GM18870 (cell line): ENCODE data around the gene PHF10.
"Not testable (repeated sequence)": the region's sequence is repeated elsewhere in the genome, so short reads cannot be mapped to it uniquely, and the experiment has no call there.

Source experiments
- ATAC-seq: cut with Tn5 transposase; IDR thresholded peaks from one replicate; pipeline ENCODE4 v1.9.1; 2021; ENCODE audit warnings: moderate library complexity; ENCODE audit not compliant: unreplicated experiment

Gene PHF10

DNA sequence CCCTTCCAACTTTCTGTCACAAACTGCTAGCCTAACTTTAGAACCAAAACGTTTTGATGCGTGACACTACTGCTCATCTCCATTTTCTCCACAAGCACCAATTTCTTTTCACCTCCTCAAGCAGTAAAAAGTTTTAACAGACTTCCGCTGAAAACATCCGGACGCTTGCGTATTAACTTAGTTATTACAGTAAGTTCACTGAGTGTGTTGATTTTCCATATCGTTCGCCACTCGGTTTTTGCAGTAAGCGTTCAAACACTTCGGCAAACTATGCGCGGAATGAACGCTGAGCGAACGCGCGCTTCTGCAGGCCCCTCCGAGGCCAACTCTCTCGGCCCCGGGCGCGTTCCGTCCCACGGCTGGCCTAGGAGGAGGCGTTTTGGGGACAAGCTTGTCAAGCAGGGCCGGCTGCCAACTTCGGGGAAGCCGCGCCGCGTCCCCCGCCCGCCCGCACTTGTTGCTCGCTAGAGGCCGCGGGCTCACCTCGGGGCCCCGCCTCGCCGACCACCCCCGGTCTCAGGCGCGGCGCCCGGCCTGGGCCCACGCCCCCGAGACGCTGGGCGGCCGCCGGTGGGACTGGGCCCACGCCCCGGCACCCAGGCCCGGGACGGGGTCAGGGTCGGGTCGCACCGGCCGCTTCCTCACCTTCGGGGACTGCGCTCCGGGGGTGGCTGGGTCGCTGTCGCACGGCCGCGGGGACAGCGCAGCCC lies 945 bp downstream of the PHF10 start:
- ATAC-seq, result peak; percentile 24

DNA sequence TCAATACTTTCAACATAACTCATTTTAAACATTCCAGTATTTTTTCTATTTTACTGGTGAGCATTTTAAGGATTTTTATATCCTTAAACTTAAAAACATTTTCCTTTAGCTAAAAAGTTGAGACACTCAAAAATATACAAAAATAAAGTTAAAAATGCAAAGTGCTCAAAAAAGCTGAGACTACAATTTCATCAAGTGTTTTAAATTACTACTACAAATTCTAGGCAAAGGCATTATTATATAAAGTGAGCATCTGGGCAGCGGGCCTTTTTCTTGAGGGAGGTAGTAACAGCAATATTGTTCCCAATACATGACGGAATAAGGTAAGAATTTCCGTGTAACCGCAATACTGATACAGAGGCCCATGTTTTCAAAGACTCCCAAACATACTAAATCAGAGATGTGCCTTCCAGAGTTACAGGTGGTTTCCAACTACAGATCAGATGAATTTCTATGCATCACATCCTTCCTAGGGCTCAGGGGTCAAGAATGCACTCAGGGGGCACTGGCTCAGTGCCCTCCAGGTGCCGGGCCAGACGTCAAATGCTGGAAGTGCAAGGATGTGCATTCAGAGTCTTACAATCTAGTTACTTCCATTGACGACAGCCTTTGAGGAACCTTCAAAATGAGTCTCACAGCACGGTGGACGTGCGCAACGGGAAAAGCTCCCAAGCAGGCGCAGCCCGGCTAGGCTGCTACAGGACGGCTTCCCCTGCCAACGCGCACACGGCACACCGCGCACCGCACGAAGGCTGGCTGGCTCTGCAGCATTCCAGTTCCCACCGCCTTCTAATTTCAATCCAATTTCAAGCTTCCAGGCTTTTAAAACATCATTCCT lies 1.7 kb downstream of the PHF10 start:
- ATAC-seq, result peak; percentile 31

DNA sequence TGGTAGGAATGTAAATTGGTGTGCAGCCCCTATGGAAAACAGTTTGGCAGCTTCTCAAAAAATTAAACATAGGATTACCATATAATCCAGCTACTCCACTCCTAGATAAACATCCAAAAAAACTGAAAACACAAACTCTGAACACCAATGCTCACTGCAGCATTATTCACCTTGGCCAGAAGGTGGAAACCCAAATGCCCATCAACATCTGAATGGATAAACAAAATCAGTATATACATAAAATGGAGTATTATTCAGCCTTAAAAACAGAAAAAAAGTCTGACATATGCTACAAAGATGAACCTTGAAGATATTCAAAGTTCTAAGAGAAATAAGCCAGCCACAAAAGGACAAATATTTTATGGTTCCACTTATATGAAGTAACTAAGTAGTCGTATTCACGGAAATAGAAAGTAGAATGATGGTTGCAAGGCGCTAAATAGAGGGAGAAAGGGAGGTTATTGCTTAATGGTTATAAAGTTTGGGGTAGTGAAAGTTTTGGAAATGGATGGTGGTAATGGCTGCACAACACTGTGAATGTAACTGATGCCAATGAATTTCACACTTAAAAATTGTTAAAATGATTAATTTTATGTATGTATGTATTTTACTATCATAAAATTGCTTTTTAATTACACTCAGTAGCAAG lies 4.0 kb downstream of the PHF10 start:
- ATAC-seq, result no peak

DNA sequence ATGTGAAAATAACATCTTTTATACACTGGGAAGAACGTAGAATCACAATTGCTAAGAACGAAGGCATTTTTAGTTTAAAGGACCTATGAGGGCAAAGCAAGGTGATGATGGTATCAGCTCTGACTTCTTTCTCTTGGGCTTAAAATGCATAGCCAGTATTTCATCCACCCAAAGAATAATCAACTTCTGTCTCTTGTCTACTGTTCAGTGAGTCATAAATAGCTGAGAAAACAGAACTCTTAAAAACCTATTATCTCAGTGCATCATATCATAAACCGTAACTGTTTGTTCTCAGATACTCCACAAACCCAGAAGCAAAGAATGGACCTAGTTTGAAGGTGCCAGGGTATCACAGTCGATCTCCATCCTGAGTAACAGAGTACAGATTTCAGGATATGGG lies 5.2 kb downstream of the PHF10 start:
- no peak for ATAC-seq

DNA sequence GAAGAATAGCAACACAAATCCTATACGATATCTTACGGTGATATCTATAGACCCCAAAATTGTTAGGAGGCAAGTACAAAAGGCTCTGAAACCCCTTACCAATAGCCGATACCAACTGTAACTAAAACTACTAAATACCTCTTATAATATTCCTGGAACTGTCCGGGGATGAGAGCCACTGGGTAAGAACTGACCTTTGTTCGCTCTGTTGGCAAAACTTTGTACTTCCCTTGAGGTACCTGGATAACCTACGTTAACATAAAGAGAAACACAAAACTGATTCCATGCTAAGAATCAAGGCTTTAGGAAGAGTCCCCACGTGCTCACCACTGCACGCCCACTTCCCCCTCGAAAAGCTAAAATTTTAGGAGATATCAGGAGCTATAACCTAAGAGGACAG lies 9.7 kb downstream of the PHF10 start:
- no peak for ATAC-seq

DNA sequence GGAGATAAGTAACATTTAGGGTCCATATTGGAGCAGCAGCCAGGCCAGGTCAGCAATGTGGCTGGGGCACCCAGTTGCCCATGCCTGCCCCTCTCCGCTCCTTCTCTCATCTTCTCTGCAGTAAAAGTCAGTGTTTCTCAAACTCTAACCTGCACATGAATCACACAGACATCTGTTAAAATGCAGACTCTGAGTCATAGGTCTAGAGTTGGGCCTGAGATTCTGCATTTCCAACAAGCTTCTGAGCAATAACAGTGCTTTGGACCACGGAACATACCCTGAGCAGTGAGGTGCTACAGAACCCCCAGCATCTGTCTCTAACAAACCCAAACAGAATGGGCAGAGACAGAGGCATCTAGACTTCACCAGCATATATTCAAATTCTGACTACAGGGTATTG lies 10.1 kb downstream of the PHF10 start:
- ATAC-seq, result no peak

DNA sequence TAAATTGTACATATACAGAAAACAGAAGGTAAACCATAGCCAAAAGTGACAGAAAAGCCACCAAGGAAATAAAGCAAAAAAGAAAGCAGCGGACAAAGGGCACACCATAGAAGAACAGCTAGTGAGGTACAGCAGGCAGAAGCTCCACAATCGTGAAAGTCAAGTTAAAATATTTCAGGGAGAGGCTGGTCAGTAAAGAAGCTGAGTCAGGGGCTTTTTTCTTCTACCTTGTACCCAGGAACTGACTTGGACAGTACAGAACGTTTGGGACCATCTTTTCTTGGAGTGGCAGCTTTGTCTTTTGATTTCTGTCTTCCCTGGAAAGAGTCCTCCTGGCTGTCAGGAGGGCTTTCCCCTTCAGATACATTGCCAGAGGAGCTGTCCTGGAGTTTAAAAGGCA lies 14.3 kb downstream of the PHF10 start:
- no peak for ATAC-seq

DNA sequence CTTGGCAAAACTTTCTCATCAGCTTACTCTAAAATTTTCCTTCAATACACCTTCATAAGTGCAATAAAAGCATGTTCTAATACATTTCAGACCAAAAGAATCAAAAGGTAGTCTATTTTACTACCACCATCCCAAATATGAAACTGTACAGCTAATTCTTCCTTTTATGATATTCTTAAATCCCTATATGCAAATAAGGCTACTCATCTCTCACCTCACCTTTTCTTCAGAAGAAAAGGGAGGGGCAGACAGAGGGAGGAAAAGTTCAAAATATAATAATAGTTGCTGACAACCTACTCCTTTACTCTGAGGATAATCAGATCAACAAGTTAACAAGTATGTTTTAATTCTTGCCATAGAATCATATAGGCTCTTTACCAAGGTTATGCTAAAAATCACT lies 15.0 kb downstream of the PHF10 start:
- no peak for ATAC-seq

DNA sequence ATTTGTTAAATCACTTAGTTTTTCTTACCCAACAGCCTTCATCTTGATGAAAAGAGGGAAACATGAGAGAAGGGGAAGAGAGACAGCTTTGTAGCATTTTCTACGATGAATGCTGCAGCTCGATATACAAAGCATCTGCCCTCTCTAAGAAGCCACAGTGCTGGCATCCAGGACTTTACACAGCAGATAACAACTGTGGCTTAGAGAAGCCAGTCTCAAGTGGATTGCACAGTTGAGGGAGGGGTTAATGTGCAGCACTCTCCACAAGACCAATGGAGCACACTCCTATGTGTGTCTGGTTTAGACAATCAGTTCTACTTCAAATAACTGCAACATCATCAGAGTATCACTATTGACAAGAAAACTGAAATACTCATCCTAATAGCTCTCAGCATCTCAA lies 16.5 kb downstream of the PHF10 start:
- no peak for ATAC-seq

DNA sequence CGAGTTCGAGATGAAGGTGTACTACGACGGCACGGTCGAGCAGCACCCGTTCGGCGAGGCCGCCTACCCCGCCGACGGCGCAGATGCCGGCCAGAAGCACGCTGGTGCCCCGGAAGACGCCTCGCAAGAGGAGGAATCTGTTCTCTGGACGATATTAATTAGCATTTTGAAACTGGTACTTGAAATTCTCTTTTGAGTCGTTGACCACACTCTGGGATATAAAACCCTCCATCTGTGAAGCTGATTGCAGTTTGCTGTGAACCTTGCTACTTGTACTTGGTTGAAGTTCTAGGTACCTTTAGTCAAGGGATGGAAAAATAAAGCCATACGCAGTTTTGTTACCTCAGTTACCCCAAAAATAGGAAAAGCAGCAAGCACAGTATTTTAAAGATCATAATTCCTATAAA lies 21.5 kb downstream of the PHF10 start:
- peak; percentile 9 for ATAC-seq

DNA sequence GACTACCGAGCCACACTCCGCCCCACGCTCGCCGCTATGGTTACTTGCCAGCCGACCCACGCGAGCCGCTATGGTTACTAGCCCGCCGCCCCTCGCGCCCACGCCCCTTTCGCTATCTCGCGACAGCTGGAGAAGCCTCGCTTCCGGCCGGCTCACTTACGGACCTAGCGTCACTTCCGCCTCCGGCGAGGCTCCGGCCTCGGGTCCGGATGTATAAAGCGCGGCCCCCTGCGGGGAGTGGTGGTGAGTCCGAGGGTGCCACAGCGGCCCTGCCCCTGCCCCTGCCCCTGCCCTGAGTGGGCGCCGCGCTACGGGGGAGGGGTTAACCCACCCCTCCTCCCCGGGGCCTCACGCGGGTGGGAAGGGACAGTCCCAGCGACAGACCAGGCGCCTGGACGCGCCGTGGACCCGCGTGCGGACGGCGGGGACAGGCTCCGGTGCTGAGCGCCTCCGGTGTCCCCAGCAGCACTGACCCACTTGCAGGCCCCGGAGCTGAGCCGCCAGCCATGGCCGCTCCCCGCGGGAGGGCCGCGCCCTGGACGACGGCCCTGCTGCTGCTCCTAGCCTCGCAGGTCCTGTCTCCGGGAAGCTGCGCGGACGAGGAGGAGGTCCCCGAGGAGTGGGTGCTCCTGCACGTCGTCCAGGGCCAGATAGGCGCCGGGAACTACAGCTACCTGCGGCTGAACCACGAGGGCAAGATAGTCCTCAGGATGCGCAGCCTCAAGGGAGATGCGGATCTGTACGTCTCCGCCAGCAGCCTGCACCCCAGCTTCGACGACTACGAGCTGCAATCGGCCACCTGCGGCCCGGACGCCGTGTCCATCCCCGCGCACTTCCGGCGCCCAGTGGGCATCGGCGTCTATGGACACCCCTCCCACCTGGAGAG lies 22.1 kb downstream of the PHF10 start, which contains the start of the genes C6orf120 and WDR27:
TSS of gene C6orf120 (plus strand) at position 173 of the 886 bp plus-strand sequence. CDS start at position 507, 334 bp downstream.
TSS of gene WDR27 (minus strand) at position 76 of the 886 bp plus-strand sequence. CDS start 13,024 bp downstream, outside the sequence.
- peak; percentile 88 for ATAC-seq

DNA sequence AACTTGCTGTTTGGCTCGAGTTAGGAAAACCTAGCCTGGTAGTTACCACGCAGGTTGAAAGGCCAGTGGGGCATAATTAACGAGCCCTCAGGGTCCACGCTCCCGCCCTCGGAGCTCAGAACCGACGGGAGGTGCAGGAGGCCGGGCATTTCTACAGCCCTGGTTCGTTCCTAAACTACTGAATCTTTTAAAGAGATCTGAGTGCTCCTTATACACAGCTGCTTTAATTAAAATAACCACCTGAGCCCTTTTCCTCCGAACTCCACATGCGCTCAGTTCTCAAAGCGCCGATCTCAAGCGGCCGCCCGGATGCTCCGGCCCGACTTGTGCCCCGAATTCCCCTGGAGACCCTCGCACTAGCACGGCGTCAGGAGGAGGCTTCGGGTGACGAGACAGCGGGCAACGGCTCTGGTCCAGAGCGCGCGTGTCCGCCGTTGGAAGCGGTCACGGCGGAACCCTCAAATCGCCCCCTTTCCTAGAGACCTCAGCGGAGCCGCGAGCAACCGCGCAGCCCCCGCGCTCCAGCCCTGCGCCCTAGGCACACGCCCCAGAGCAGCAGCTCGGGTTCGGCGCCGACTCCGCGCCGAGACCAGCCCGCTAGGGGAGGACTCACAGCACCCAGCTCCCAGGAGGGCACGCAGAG lies 22.9 kb downstream of the PHF10 start:
- ATAC-seq, result peak; percentile 7

DNA sequence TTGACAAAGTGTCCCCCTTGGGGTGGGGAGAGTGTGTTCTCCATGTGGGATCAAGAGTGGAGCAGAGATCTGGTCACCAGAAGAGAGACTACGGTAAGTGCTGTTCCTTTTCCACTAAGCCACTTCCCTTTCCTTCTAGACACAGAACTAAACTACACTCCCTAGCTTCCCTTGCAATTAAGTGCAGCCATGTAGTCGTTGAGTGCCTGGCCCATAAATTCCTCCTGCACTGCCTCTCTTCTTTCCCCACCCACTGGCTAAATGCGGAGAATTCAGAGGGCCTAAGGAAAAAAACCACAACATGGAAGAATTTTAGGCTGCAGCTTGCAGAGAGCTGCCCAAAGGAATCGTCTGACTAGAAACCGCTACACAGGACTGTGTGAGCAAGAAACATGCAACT lies 24.0 kb downstream of the PHF10 start:
- no peak for ATAC-seq

DNA sequence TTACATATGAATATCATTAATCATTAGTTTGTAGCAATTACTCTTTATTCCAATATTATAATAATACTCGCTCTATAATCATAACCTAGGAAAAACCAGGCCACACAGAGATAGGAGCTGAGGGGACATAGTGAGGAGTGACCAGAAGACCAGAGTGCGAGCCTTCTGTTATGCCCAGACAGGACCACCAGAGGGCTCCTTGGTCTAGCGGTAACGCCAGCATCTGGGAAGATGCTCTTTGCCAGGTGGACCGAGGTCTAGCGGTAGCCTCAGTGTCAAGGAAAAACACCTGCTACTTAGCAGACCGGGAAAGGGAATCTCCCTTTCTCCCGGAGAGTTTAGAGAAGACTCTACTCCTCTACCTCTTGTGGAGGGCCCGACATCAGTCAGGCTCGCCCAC lies 27.2 kb downstream of the PHF10 start:
- not testable (repeated sequence) for ATAC-seq

DNA sequence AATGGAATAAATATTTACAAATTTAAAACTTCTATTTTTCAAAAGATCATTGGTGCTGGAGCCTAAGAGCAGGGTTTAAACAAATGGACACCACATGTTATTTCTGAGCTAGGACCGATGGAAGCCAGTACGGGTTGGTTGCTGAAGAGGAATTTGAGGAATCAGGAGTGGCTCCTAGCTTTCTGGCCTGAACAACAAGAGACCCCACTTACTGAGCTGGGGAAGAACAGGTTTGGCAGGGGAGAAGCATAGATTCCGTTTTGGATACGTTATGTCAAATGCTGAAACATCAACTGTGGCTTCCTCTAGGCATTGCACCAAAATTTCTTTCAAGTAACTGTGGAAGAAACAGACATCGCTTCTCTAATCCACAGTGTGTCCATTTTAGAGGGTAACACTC lies 29.2 kb downstream of the PHF10 start:
- ATAC-seq, result no peak

DNA sequence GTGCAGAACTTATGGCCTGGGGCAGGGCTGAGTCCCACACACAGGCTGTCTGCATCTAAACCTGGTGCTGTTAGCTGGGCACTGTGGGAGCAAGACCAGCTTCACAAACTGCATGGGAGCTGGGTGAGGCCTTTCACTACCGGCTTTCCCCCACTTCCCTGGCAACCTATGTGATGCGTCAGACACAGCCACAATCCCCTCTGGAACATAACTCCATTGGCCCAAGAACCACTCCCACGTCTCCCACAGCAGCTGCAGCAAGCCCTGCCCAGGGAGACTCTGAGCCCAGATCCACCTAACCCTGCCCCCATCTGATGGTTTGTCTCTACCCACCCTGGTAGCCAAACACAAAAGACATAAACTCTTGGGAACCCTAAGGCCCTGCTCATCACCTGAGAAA lies 31.8 kb downstream of the PHF10 start:
- ATAC-seq, result no peak

DNA sequence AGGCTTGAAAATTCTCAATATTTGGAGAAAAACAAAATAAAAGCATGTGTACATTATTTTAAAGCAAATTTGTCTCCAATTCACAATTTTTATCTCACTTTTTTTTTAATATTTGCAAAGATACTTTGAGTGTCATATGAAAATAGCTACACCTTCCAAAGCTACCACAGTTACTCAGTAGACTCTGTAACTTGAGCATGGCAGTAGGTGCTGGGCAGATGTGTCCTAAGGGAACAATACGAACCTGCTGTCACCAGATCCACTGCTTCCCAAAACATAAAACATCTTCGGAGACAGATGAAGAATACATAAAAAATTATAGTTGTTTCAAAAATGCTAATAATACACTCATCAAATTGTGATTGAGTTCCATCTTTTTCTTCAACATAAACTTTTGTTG lies 33.0 kb downstream of the PHF10 start:
- no peak for ATAC-seq

DNA sequence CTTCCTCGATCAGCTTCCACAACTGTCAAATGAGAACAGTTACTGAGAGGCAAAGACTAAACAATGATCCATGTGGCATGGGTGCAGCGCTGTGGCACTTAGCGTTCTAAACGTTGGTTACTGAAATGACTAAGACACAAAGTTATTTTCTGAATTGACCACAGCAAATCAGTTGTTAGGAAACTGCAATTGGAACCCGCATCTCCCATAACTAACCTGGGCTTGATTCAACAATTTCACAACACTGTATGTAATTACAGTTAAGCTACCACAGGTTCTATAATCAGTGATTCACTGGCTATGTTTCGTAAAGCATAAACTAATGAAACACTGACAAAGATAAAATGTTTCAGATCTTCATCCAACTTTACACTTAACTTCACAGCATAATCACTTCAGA lies 35.0 kb downstream of the PHF10 start:
- ATAC-seq, result no peak

DNA sequence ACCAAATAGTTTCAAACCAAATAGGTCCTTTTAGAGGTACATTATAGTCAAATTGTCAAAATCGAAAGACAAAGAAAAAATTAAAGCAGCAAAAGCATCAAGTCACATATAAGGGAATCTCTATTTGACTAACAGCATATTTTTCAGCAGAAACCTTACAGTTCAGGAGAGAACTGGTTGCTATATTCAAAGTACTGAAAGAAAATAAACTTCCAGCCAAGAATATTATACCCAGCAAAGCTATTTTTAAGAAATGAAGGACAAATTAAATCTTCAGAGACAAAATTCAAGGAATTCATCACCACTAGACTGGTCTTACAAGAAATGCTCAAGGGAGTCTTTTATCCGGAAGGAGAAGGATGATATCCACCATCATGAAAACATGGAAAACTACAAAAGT lies 38.4 kb downstream of the PHF10 start:
- ATAC-seq, result no peak

DNA sequence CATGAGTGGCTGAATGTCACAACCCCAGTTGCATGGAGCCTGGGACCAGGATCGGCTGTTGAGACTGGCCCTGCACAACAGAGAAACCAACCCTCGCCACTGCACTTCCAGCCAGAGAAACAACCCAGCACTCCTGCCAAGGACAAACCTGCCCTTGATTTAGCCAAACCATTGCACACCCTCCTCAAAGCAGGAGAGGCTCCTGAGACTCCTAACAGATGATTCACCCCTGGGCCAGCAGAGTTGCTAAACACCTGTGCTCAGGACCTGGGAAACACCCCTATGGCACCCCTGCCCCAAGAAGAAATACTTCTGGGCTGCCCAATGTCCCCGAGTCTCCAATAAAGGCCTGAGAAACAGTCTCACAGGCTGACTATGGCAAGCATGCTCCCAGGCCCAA lies 40.2 kb downstream of the PHF10 start:
- no peak for ATAC-seq
